HAP-1 (cell line): ENCODE results near the gene PROCR.
"Not testable (repeated sequence)": the region's sequence is repeated elsewhere in the genome, so short reads cannot be mapped to it uniquely, and the experiment has no call there.

ENCODE experiments used
- DNase-seq, 2 experiments: peaks; one replicate each; pipeline ENCODE4 v3.0.0-alpha.2; 2016 to 2020; ENCODE audit warnings: low spot score in 2 of 2
- H3K27me3 ChIP-seq: fragments of 250-450 bp; sonication (Bioruptor Pico); 2 replicates; pipeline ENCODE4 v1.5.1; 2020; ENCODE audit warnings: low read depth, mild to moderate bottlenecking, moderate library complexity
- H3K36me3 ChIP-seq: fragments of 250-450 bp; sonication (Bioruptor Pico); replicated peaks from 2 replicates; pipeline ENCODE4 v1.5.1; 2020; ENCODE audit warnings: mild to moderate bottlenecking
- H3K4me1 ChIP-seq: fragments of 250-450 bp; sonication (Bioruptor Pico); 2 replicates; pipeline ENCODE4 v1.5.1; 2020; ENCODE audit warnings: mild to moderate bottlenecking
- H3K4me3 ChIP-seq: fragments of 250-450 bp; sonication (Bioruptor Pico); 2 replicates; pipeline ENCODE4 v1.5.1; 2020; ENCODE audit warnings: mild to moderate bottlenecking, moderate library complexity
- H3K9me3 ChIP-seq: fragments of 250-450 bp; sonication (Bioruptor Pico); 2 replicates; pipeline ENCODE4 v1.5.1; 2020; ENCODE audit warnings: mild to moderate bottlenecking, moderate library complexity
- in situ Hi-C: fragments of 300-500 bp; cut with MboI; formaldehyde crosslinking; loops from 3 replicates; pipeline ENCODE4 v1.14.3; 2020; ENCODE audit warnings: low sequenced_read_pairs, inconsistent platforms, mixed read lengths

Gene PROCR

GRCh38 chr20:35146920-35147574 lies 24.8 kb upstream of the PROCR start, which contains the start of gene EDEM2:
EDEM2 (minus strand) TSS chr20:35147336; CDS start chr20:35147258, 78 bp downstream.
- peak within 1 kb of the TSS; percentile 63 for H3K4me3 ChIP-seq
- peaks cover 6% of the 10 kb centered on the region for H3K4me1 ChIP-seq
- H3K36me3 ChIP-seq, result peaks cover 5% of the 10 kb centered on the region; the same call in 1 of the 2 replicates
- H3K9me3 ChIP-seq, result no peaks in the 10 kb centered on the region
- H3K27me3 ChIP-seq, result no peaks in the 10 kb centered on the region
- peak; percentile 93 to 96 for DNase-seq
- in situ Hi-C loops, result loop anchor here (5.0 kb wide), 1 partner anchor 120 kb away; no protein-coding TSS in a partner anchor

- H3K4me1 ChIP-seq, H3K36me3 ChIP-seq, H3K9me3 ChIP-seq, H3K27me3 ChIP-seq: not testable (repeated sequence)
- DNase-seq, result peak in 1 of 2 experiments; percentile 39
- in situ Hi-C loops, result loop anchor here (5.0 kb wide), 1 partner anchor 120 kb away; no protein-coding TSS in a partner anchor
- H3K4me3 ChIP-seq, result peak overlapping the region; percentile 63
Observed at GRCh38 chr20:35147575-35148071, 24.2 kb upstream of the PROCR start.

GRCh38 chr20:35150846-35151579 lies 20.9 kb upstream of the PROCR start:
- no peaks in the 10 kb centered on the region for H3K36me3 ChIP-seq
- H3K9me3 ChIP-seq, result no peaks in the 10 kb centered on the region
- no peak for DNase-seq
- in situ Hi-C loops, result no loop called here
- H3K4me3 ChIP-seq, result no peak overlapping the region
- peaks cover 6% of the 10 kb centered on the region for H3K4me1 ChIP-seq
- H3K27me3 ChIP-seq, result no peaks in the 10 kb centered on the region

- DNase-seq, result no peak
- Histone ChIP-seq H3K9me3 (no peaks in the 10 kb centered on the region), H3K4me1 (peaks cover 6% of the 10 kb centered on the region), H3K4me3 (no peak overlapping the region), H3K36me3 (no peaks in the 10 kb centered on the region), H3K27me3 (no peaks in the 10 kb centered on the region)
- in situ Hi-C loops, result no loop called here
Observed at GRCh38 chr20:35151736-35152135, 20.1 kb upstream of the PROCR start.

- in situ Hi-C loops, result no loop called here
- H3K36me3 ChIP-seq, result no peaks in the 10 kb centered on the region
- DNase-seq, result no peak
- no peaks in the 10 kb centered on the region for H3K9me3 ChIP-seq
- no peaks in the 10 kb centered on the region for H3K27me3 ChIP-seq
- no peak overlapping the region for H3K4me3 ChIP-seq
- H3K4me1 ChIP-seq, result no peaks in the 10 kb centered on the region
Observed at GRCh38 chr20:35155936-35156335, 15.9 kb upstream of the PROCR start.

- in situ Hi-C loops, result no loop called here
- H3K4me3 ChIP-seq, result no peak overlapping the region
- no peaks in the 10 kb centered on the region for H3K9me3 ChIP-seq
- no peak for DNase-seq
- no peaks in the 10 kb centered on the region for H3K27me3 ChIP-seq
- H3K4me1 ChIP-seq, result no peaks in the 10 kb centered on the region
- no peaks in the 10 kb centered on the region for H3K36me3 ChIP-seq
Observed at GRCh38 chr20:35156978-35157377, 14.9 kb upstream of the PROCR start.

- H3K4me1 ChIP-seq, H3K4me3 ChIP-seq, in situ Hi-C loops, H3K36me3 ChIP-seq, H3K27me3 ChIP-seq, DNase-seq, H3K9me3 ChIP-seq: not testable (repeated sequence)
Observed at GRCh38 chr20:35160341-35160740, 11.5 kb upstream of the PROCR start.

- H3K4me3 ChIP-seq, H3K27me3 ChIP-seq, H3K9me3 ChIP-seq, DNase-seq, H3K36me3 ChIP-seq, H3K4me1 ChIP-seq, in situ Hi-C loops: not testable (repeated sequence)
Observed at GRCh38 chr20:35164531-35164930, 7.3 kb upstream of the PROCR start.

- no peak for DNase-seq
- H3K9me3 ChIP-seq, result no peaks in the 10 kb centered on the region
Observed at GRCh38 chr20:35165221-35166185, 6.4 kb upstream of the PROCR start.

GRCh38 chr20:35166242-35166830 lies 5.5 kb upstream of the PROCR start:
- Histone ChIP-seq H3K4me1 (peaks cover 6% of the 10 kb centered on the region), H3K27me3 (no peaks in the 10 kb centered on the region), H3K4me3 (no peak overlapping the region), H3K9me3 (no peaks in the 10 kb centered on the region), H3K36me3 (no peaks in the 10 kb centered on the region)
- peak in 1 of 2 experiments; percentile 29 for DNase-seq
- in situ Hi-C loops, result no loop called here

More at GRCh38 chr20:35165221-35166185, 6.4 kb upstream of the PROCR start:
- in situ Hi-C loops, result no loop called here
- H3K36me3 ChIP-seq, result no peaks in the 10 kb centered on the region
- H3K4me1 ChIP-seq, result peaks cover 4% of the 10 kb centered on the region; the same call in 1 of the 2 replicates
- H3K4me3 ChIP-seq, result no peak overlapping the region
- no peaks in the 10 kb centered on the region for H3K27me3 ChIP-seq

- Histone ChIP-seq H3K27me3 (no peaks in the 10 kb centered on the region), H3K36me3 (no peaks in the 10 kb centered on the region), H3K4me1 (peaks cover 8% of the 10 kb centered on the region), H3K4me3 (no peak overlapping the region), H3K9me3 (no peaks in the 10 kb centered on the region)
- no peak for DNase-seq
- in situ Hi-C loops, result no loop called here
Observed at GRCh38 chr20:35167787-35168186, 4.1 kb upstream of the PROCR start.

GRCh38 chr20:35168701-35169409 lies 3.0 kb upstream of the PROCR start:
- H3K9me3 ChIP-seq, H3K4me3 ChIP-seq, in situ Hi-C loops, H3K36me3 ChIP-seq, H3K4me1 ChIP-seq, H3K27me3 ChIP-seq, DNase-seq: not testable (repeated sequence)

GRCh38 chr20:35171438-35171752 lies 477 bp upstream of the PROCR start:
- Histone ChIP-seq H3K36me3 (no peaks in the 10 kb centered on the region), H3K9me3 (no peaks in the 10 kb centered on the region), H3K4me3 (peak overlapping the region; percentile 38), H3K27me3 (no peaks in the 10 kb centered on the region), H3K4me1 (peaks cover 5% of the 10 kb centered on the region)
- in situ Hi-C loops, result no loop called here
- no peak for DNase-seq
